CD4-positive, alpha-beta T cell treated with Interleukin-2 at 100 ng/mL for 4 hours (primary cell): Measurements from ENCODE around the gene APOE.

Experiments
- DNase-seq: peaks from one replicate; pipeline ENCODE4 v3.0.0-alpha.2; 2020; ENCODE audit warnings: low spot score

APOE gene

GRCh38 chr19:44954278-44954648, 48.7 kb downstream of the APOE start:
- no peak for DNase-seq

- peak; percentile 96 for DNase-seq
Measured at GRCh38 chr19:44954649-44955504, 49.3 kb downstream of the APOE start, which contains the start of gene CLPTM1. Gene CLPTM1, plus strand, starts transcription at chr19:44955380. Its CDS starts 16 bp downstream, at chr19:44955396.

- no peak for DNase-seq
Measured at GRCh38 chr19:44955505-44956439, 50.2 kb downstream of the APOE start.

GRCh38 chr19:44957526-44957925, 51.9 kb downstream of the APOE start:
- DNase-seq, result no peak

GRCh38 chr19:44958090-44958489, 52.5 kb downstream of the APOE start:
- no peak for DNase-seq
